ENCODE data around the gene ARGLU1.

ARGLU1 gene

GRCh38 chr13:106551350-106551749 lies 16.6 kb downstream of the ARGLU1 start:
- H3K27me3 ChIP-seq (ENCODE audit: insufficient read depth, poor library complexity, severe bottlenecking), result no peaks in the 10 kb centered on the region
- peak in 1 of 2 experiments; percentile 29 for DNase-seq (ENCODE audit: low read depth in 1 of 2, low spot score in 1 of 2)
- H3K4me3 ChIP-seq (replicated peaks; ENCODE audit: insufficient read depth, low read length), result no peak overlapping the region
- no peak overlapping the region for H3K27ac ChIP-seq (replicated peaks)
- TF ChIP-seq SPI1 (IDR thresholded peaks at IDR 0.05; ENCODE audit: borderline replicate concordance, low read depth) (peak; percentile 77; the same call in 1 of the 2 replicates), REST (IDR thresholded peaks at IDR 0.05; ENCODE audit: insufficient replicate concordance, low read depth) (no peak)

- DNase-seq (ENCODE audit: low read depth in 1 of 2, low spot score in 1 of 2), result no peak
Observed at GRCh38 chr13:106550570-106551135, 17.3 kb downstream of the ARGLU1 start.

GRCh38 chr13:106548064-106548696 lies 19.8 kb downstream of the ARGLU1 start:
- Histone ChIP-seq H3K27me3 (ENCODE audit: insufficient read depth, poor library complexity, severe bottlenecking) (no peaks in the 10 kb centered on the region), H3K27ac (replicated peaks) (no peak overlapping the region), H3K4me3 (replicated peaks; ENCODE audit: insufficient read depth, low read length) (no peak overlapping the region)
- DNase-seq (ENCODE audit: low read depth in 1 of 2, low spot score in 1 of 2), result no peak
- no peak for TF ChIP-seq POLR2AphosphoS5 (IDR thresholded peaks at IDR 0.05; ENCODE audit: low read depth)
- TF ChIP-seq CTCF (IDR thresholded peaks at IDR 0.05; ENCODE audit: insufficient read depth, low read length), result no peak
- no peak for TF ChIP-seq GABPA (IDR thresholded peaks at IDR 0.05; ENCODE audit: low read depth)
- no peak for TF ChIP-seq REST (IDR thresholded peaks at IDR 0.05; ENCODE audit: insufficient replicate concordance, low read depth)
- TF ChIP-seq SPI1 (IDR thresholded peaks at IDR 0.05; ENCODE audit: borderline replicate concordance, low read depth), result no peak

More at GRCh38 chr13:106550570-106551135, 17.3 kb downstream of the ARGLU1 start:
- Histone ChIP-seq H3K27me3 (ENCODE audit: insufficient read depth, poor library complexity, severe bottlenecking) (no peaks in the 10 kb centered on the region), H3K4me3 (replicated peaks; ENCODE audit: insufficient read depth, low read length) (no peak overlapping the region), H3K27ac (replicated peaks) (no peak overlapping the region)
- no peak for TF ChIP-seq REST (IDR thresholded peaks at IDR 0.05; ENCODE audit: insufficient replicate concordance, low read depth)

- no peaks in the 10 kb centered on the region for H3K27me3 ChIP-seq (ENCODE audit: insufficient read depth, poor library complexity, severe bottlenecking)
- TF ChIP-seq POLR2AphosphoS5 (IDR thresholded peaks at IDR 0.05; ENCODE audit: low read depth) (no peak), SPI1 (IDR thresholded peaks at IDR 0.05; ENCODE audit: borderline replicate concordance, low read depth) (no peak), CTCF (IDR thresholded peaks at IDR 0.05; ENCODE audit: insufficient read depth, low read length) (no peak), REST (IDR thresholded peaks at IDR 0.05; ENCODE audit: insufficient replicate concordance, low read depth) (no peak), GABPA (IDR thresholded peaks at IDR 0.05; ENCODE audit: low read depth) (no peak)
- DNase-seq (ENCODE audit: low read depth in 1 of 2, low spot score in 1 of 2), result no peak
- H3K27ac ChIP-seq (replicated peaks), result no peak overlapping the region
- no peak overlapping the region for H3K4me3 ChIP-seq (replicated peaks; ENCODE audit: insufficient read depth, low read length)
Observed at GRCh38 chr13:106541826-106542225, 26.1 kb downstream of the ARGLU1 start.

All from HL-60 (cell line).